IMR-90 (cell line): Measurements from ENCODE around the gene XRCC4. TPM values are rescaled to one million over a fixed set of nuclear protein-coding genes. Genes with fewer than 3 reads are reported as not detected.

Experiments used
- ATAC-seq: fragments of 200-7000 bp; cut with Tn5 transposase; 2 replicates; pipeline ENCODE4 v1.9.1; 2020; ENCODE audit warnings: low read depth, mild to moderate bottlenecking, moderate library complexity
- BruUV-seq: library from RNA; stranded (reverse); fragments of 400-500 nt; replicated peaks from 2 replicates; lab custom pipeline; 2021; lab: Mats Ljungman, UMichigan
- CTCF ChIA-PET: fragments of 300-600 bp; formaldehyde crosslinking; extraction: SDS; loops from one replicate; lab custom pipeline; 2021; ENCODE audit warnings: antibody characterized with exemption; lab: Yijun Ruan, JAX
- POLR2A ChIA-PET: fragments of 300-600 bp; sonication (Branson Sonifier 250); formaldehyde crosslinking; loops from one replicate; lab custom pipeline; 2022; ENCODE audit warnings: antibody characterized with exemption; ENCODE audit not compliant: unreplicated experiment; lab: Charles Lee
- DNase-seq: peaks from one replicate; pipeline ENCODE4 v3.0.0; 2013
- H2AFZ ChIP-seq: replicated peaks from 2 replicates; pipeline ENCODE3; 2013; ENCODE audit warnings: low read length, mild to moderate bottlenecking; ENCODE audit not compliant: poor library complexity
- H2AK5ac ChIP-seq: 2 replicates; pipeline ENCODE4 v1.6.1; 2013; ENCODE audit warnings: low read depth, low read length, inconsistent platforms
- H2AK9ac ChIP-seq: replicated peaks from 2 replicates; pipeline ENCODE3; 2013; ENCODE audit warnings: mild to moderate bottlenecking, low read depth, low read length, moderate library complexity; ENCODE audit not compliant: poor library complexity
- H2BK120ac ChIP-seq: 2 replicates; pipeline ENCODE4 v1.6.1; 2013; ENCODE audit warnings: low read depth, low read length, inconsistent platforms
- H2BK15ac ChIP-seq: 3 replicates; pipeline ENCODE4 v1.6.1; 2013; ENCODE audit warnings: low read depth, low read length, inconsistent platforms
- H2BK20ac ChIP-seq: 2 replicates; pipeline ENCODE4 v1.6.1; 2013; ENCODE audit warnings: low read depth, mild to moderate bottlenecking, inconsistent platforms, low read length, moderate library complexity
- H2BK5ac ChIP-seq: 2 replicates; pipeline ENCODE4 v1.6.1; 2013; ENCODE audit warnings: mild to moderate bottlenecking, low read depth, low read length, inconsistent platforms; ENCODE audit not compliant: poor library complexity, severe bottlenecking
- H3K14ac ChIP-seq: replicated peaks from 2 replicates; pipeline ENCODE4 v1.6.1; 2013; ENCODE audit warnings: low read depth, low read length, inconsistent platforms
- H3K18ac ChIP-seq: 2 replicates; pipeline ENCODE4 v1.6.1; 2013; ENCODE audit warnings: low read depth, low read length, control low read depth
- H3K23ac ChIP-seq: 2 replicates; pipeline ENCODE4 v1.6.1; 2013; ENCODE audit warnings: low read depth, low read length, inconsistent platforms
- H3K27ac ChIP-seq: 2 replicates; pipeline ENCODE4 v1.5.1; 2013; ENCODE audit warnings: mild to moderate bottlenecking, control low read depth, low read length; ENCODE audit not compliant: insufficient read depth
- H3K27me3 ChIP-seq: 2 replicates; pipeline ENCODE4 v1.6.1; 2013; ENCODE audit warnings: low read length; ENCODE audit not compliant: control insufficient read depth, insufficient read depth
- H3K36me3 ChIP-seq: 2 replicates; pipeline ENCODE4 v1.6.1; 2013; ENCODE audit warnings: low read length, mixed read lengths; ENCODE audit not compliant: control insufficient read depth, insufficient read depth
- H3K4ac ChIP-seq: 2 replicates; pipeline ENCODE4 v1.6.1; 2013; ENCODE audit warnings: low read depth, low read length, inconsistent platforms
- H3K4me1 ChIP-seq: 2 replicates; pipeline ENCODE4 v1.6.1; 2013; ENCODE audit warnings: low read length, mixed read lengths; ENCODE audit not compliant: control insufficient read depth, insufficient read depth
- H3K4me2 ChIP-seq: 2 replicates; pipeline ENCODE4 v1.6.1; 2013; ENCODE audit warnings: low read depth, mild to moderate bottlenecking, control low read depth, low read length, moderate library complexity
- H3K4me3 ChIP-seq: 2 replicates; pipeline ENCODE4 v1.5.1; 2013; ENCODE audit warnings: low read depth, mild to moderate bottlenecking, control low read depth, low read length, moderate library complexity; ENCODE audit not compliant: insufficient read depth
- H3K56ac ChIP-seq: 2 replicates; pipeline ENCODE4 v1.6.1; 2013; ENCODE audit warnings: low read length, inconsistent platforms; ENCODE audit not compliant: insufficient read depth; ENCODE audit errors: extremely low read depth
- H3K79me1 ChIP-seq, 2 experiments: 2 replicates each; pipeline ENCODE4 v1.6.1; 2013; ENCODE audit warnings: low read length in 2 of 2, inconsistent platforms in 1 of 2, low read depth in 1 of 2
- H3K9ac ChIP-seq: 2 replicates; pipeline ENCODE4 v1.6.1; 2013; ENCODE audit warnings: low read depth, low read length, control low read depth
- H3K9me1 ChIP-seq: 2 replicates; pipeline ENCODE4 v1.6.1; 2013; ENCODE audit warnings: low read length, inconsistent platforms; ENCODE audit not compliant: insufficient read depth
- H3K9me3 ChIP-seq: 2 replicates; pipeline ENCODE4 v1.6.1; 2013; ENCODE audit warnings: low read length; ENCODE audit not compliant: control insufficient read depth, insufficient read depth
- H4K20me1 ChIP-seq: 2 replicates; pipeline ENCODE4 v1.6.1; 2013; ENCODE audit warnings: low read length, inconsistent platforms; ENCODE audit not compliant: insufficient read depth
- H4K5ac ChIP-seq: 2 replicates; pipeline ENCODE4 v1.6.1; 2013; ENCODE audit warnings: mild to moderate bottlenecking, low read depth, low read length, control low read depth
- H4K8ac ChIP-seq, 2 experiments: 2 replicates each; pipeline ENCODE4 v1.6.1; 2013; ENCODE audit warnings: low read depth in 2 of 2, low read length in 2 of 2, control low read depth in 1 of 2, inconsistent platforms in 1 of 2
- H4K91ac ChIP-seq: 2 replicates; pipeline ENCODE4 v1.6.1; 2013; ENCODE audit warnings: low read depth, low read length, inconsistent platforms; ENCODE audit not compliant: insufficient read depth
- BHLHE40 ChIP-seq: fragments of 150-350 bp; IDR thresholded peaks from 2 replicates; pipeline ENCODE4 v1.6.1; 2016; ENCODE audit warnings: mild to moderate bottlenecking, low read depth, low read length
- CEBPB ChIP-seq: IDR thresholded peaks from 2 replicates; pipeline ENCODE4 v1.6.1; 2012; ENCODE audit warnings: low read depth, low read length, improper control_type of control experiment
- CHD1 ChIP-seq: IDR thresholded peaks from 2 replicates; pipeline ENCODE4 v1.6.1; 2012; ENCODE audit warnings: low read depth, low read length, improper control_type of control experiment
- CTCF ChIP-seq: conservative IDR thresholded peaks from 2 replicates; pipeline ENCODE4 v1.5.1; 2012; ENCODE audit warnings: mild to moderate bottlenecking, low read depth, low read length, improper control_type of control experiment
- ELK1 ChIP-seq: fragments of 150-350 bp; IDR thresholded peaks from 2 replicates; pipeline ENCODE4 v1.6.1; 2016; ENCODE audit warnings: low read depth, mild to moderate bottlenecking, low read length, moderate library complexity, borderline replicate concordance
- FOS ChIP-seq: fragments of 150-350 bp; IDR thresholded peaks from 2 replicates; pipeline ENCODE4 v1.6.1; 2016; ENCODE audit warnings: low read depth, low read length
- MAFK ChIP-seq: IDR thresholded peaks from 2 replicates; pipeline ENCODE4 v1.6.1; 2012; ENCODE audit warnings: low read depth, low read length, improper control_type of control experiment
- MAZ ChIP-seq: IDR thresholded peaks from 2 replicates; pipeline ENCODE4 v1.6.1; 2012; ENCODE audit warnings: low read depth, mild to moderate bottlenecking, low read length, improper control_type of control experiment, moderate library complexity, borderline replicate concordance
- MXI1 ChIP-seq: IDR thresholded peaks from 2 replicates; pipeline ENCODE4 v1.6.1; 2012; ENCODE audit warnings: low read depth, mild to moderate bottlenecking, low read length, moderate library complexity, borderline replicate concordance
- NFE2L2 ChIP-seq: fragments of 150-350 bp; IDR thresholded peaks from 2 replicates; pipeline ENCODE4 v1.6.1; 2016; ENCODE audit warnings: low read depth, mild to moderate bottlenecking, low read length
- POLR2A ChIP-seq: IDR thresholded peaks from 2 replicates; pipeline ENCODE4 v1.6.1; 2012; ENCODE audit warnings: mild to moderate bottlenecking, low read depth, low read length
- RAD21 ChIP-seq: IDR thresholded peaks from 2 replicates; pipeline ENCODE4 v1.6.1; 2012; ENCODE audit warnings: low read length, improper control_type of control experiment
- RCOR1 ChIP-seq: IDR thresholded peaks from 2 replicates; pipeline ENCODE4 v1.6.1; 2012; ENCODE audit warnings: mild to moderate bottlenecking, low read length, improper control_type of control experiment; ENCODE audit not compliant: insufficient replicate concordance
- RFX5 ChIP-seq: IDR thresholded peaks from 2 replicates; pipeline ENCODE4 v1.8.0; 2012; ENCODE audit warnings: low read depth, mild to moderate bottlenecking, low read length, moderate library complexity
- SMC3 ChIP-seq: fragments of 150-350 bp; IDR thresholded peaks from 2 replicates; pipeline ENCODE4 v1.6.1; 2016; ENCODE audit warnings: low read depth, mild to moderate bottlenecking, antibody characterized with exemption, low read length, moderate library complexity
- USF2 ChIP-seq: fragments of 150-350 bp; IDR thresholded peaks from 2 replicates; pipeline ENCODE4 v1.6.1; 2017; ENCODE audit warnings: mild to moderate bottlenecking, antibody characterized with exemption, low read length, low read depth
- WGBS, 2 experiments: methylation state at CpG; one replicate each; pipeline versions ENCODE4 v1.1.5 to v1.1.7; 2013; ENCODE audit warnings: missing lambda C conversion rate in 2 of 2; ENCODE audit not compliant: insufficient read length in 1 of 2; ENCODE audit errors: extremely low coverage in 2 of 2; 5-methylcytosine and 5-hydroxymethylcytosine counted together
- dilution Hi-C: fragments of 300-500 bp; cut with HindIII; formaldehyde crosslinking; loops from one replicate; pipeline ENCODE4 v1.14.3; 2018; ENCODE audit warnings: low sequenced_read_pairs; ENCODE audit not compliant: unreplicated experiment
- in situ Hi-C: fragments of 300-500 bp; cut with MboI; formaldehyde crosslinking; loops from 3 replicates; pipeline ENCODE4 v1.14.3; 2019; ENCODE audit warnings: low sequenced_read_pairs, inconsistent platforms, mixed read lengths
- intact Hi-C: fragments of 100-400 bp; cut with micrococcal nuclease; formaldehyde crosslinking; loops from 2 replicates; pipeline ENCODE4 v1.10.0; 2022
- polyA plus RNA-seq, 3 experiments: library from polyadenylated mRNA; depleted of rRNA; stranded (reverse); fragments of >200 nt; gene quantifications; 2 replicates each; pipeline ENCODE4 v1.2.3, GENCODE V29; 2012; ENCODE audit warnings: low replicate concordance in 1 of 3
- total RNA-seq: library from RNA; depleted of rRNA; stranded (reverse); fragments of >200 nt; gene quantifications from 2 replicates; pipeline ENCODE4 v1.2.3, GENCODE V29; 2012

XRCC4 gene
- total and polyA plus RNA-seq, 2 of the 4 experiments (the other 2 are of a cell fraction) = 3.5 to 4.7 TPM

- H3K36me3 ChIP-seq = no peaks in the 10 kb centered on the region
- POLR2A ChIA-PET = no interaction called here
- no peak overlapping the region for H4K5ac ChIP-seq
- no CpG with 5 or more reads among the region's 4 CpGs for WGBS, 2 experiments
- in situ Hi-C loops = no loop called here
- DNase-seq (no peak), ATAC-seq (no peak)
- H2BK20ac ChIP-seq = no peak overlapping the region
- no peak overlapping the region for H3K4me2 ChIP-seq
- H2BK5ac ChIP-seq = no peak overlapping the region
- no peak overlapping the region for H3K14ac ChIP-seq
- BruUV-seq = no TSS peak
- no peak overlapping the region for H4K91ac ChIP-seq
- H3K9me1 ChIP-seq = no peaks in the 10 kb centered on the region; the same call in 1 of the 2 replicates
- H3K27ac ChIP-seq = no peak overlapping the region
- intact Hi-C loops = no loop called here
- no peak overlapping the region for H2AK9ac ChIP-seq
- H3K56ac ChIP-seq = no peak overlapping the region
- H3K4me3 ChIP-seq = no peak overlapping the region
- no peak overlapping the region for H3K18ac ChIP-seq
- dilution Hi-C loops = no loop called here
- H3K27me3 ChIP-seq = no peaks in the 10 kb centered on the region
- H3K4me1 ChIP-seq = peaks cover 3% of the 10 kb centered on the region
- H4K20me1 ChIP-seq = no peaks in the 10 kb centered on the region
- no peak overlapping the region for H3K23ac ChIP-seq
- no peak overlapping the region for H2BK15ac ChIP-seq
- no peak overlapping the region for H3K9ac ChIP-seq
- no peak overlapping the region for H3K4ac ChIP-seq
- no peak overlapping the region for H4K8ac ChIP-seq
- no peaks in the 10 kb centered on the region for H3K79me1 ChIP-seq
- no peak overlapping the region for H2AK5ac ChIP-seq
- no peak overlapping the region for H2BK120ac ChIP-seq
- H2AFZ ChIP-seq = no peak overlapping the region
- no peak for TF ChIP-seq BHLHE40
- TF ChIP-seq FOS = no peak
- no peak for TF ChIP-seq MAFK
- TF ChIP-seq CHD1 = no peak
- no peak for TF ChIP-seq SMC3
- TF ChIP-seq POLR2A = no peak
- no peak for TF ChIP-seq MXI1
- no peak for TF ChIP-seq CTCF
- no peak for TF ChIP-seq MAZ
- TF ChIP-seq ELK1 = no peak
- TF ChIP-seq RFX5 = no peak
- no peak for TF ChIP-seq NFE2L2
- TF ChIP-seq CEBPB = no peak
- no peak for TF ChIP-seq USF2
- no peak for TF ChIP-seq RAD21
- no peak for TF ChIP-seq RCOR1
- CTCF ChIA-PET = interaction anchor here (0.6 kb wide), 1 partner anchor 9 kb away, joined by 3 read pairs; no protein-coding TSS in a partner anchor
- no peaks in the 10 kb centered on the region for H3K9me3 ChIP-seq
Measured at GRCh38 chr5:83385812-83386211, 308.5 kb downstream of the XRCC4 start.
